Activated CD4-positive, alpha-beta memory T cell treated with anti-CD3 and anti-CD28 coated beads, Interleukin-2, amount 10 ng/mL, durations not matched to agents 7 days and 5 days (primary cell): ENCODE results near the gene ZBTB17. TPM values are rescaled to one million over a fixed set of nuclear protein-coding genes. Genes with fewer than 3 reads are reported as not detected.
"Not testable (repeated sequence)": the region's sequence is repeated elsewhere in the genome, so short reads cannot be mapped to it uniquely, and the experiment has no call there.

Experiments used
- CTCF ChIA-PET: fragments of 350-600 bp; sonication (Branson Sonifier 250); formaldehyde crosslinking; loops from one replicate; lab custom pipeline; 2021; ENCODE audit warnings: antibody characterized with exemption, inconsistent platforms; lab: Charles Lee
- POLR2A ChIA-PET: fragments of 350-600 bp; sonication (Branson Sonifier 250); formaldehyde crosslinking; loops from one replicate; lab custom pipeline; 2021; ENCODE audit warnings: antibody characterized with exemption; lab: Charles Lee
- DNase-seq: peaks from one replicate; pipeline ENCODE4 v3.0.0-alpha.2; 2020
- H3K27ac Mint-ChIP-seq: one replicate; pipeline ENCODE4 v1.8.0; 2021; ENCODE audit warnings: mild to moderate bottlenecking, mixed read lengths
- H3K27me3 Mint-ChIP-seq: one replicate; pipeline ENCODE4 v1.8.0; 2021; ENCODE audit warnings: mixed read lengths
- H3K36me3 Mint-ChIP-seq: one replicate; pipeline ENCODE4 v1.8.0; 2021; ENCODE audit warnings: low read depth, mixed read lengths
- H3K4me1 Mint-ChIP-seq: one replicate; pipeline ENCODE4 v1.8.0; 2021; ENCODE audit warnings: mixed read lengths
- H3K4me3 Mint-ChIP-seq: one replicate; pipeline ENCODE4 v1.8.0; 2021; ENCODE audit warnings: mild to moderate bottlenecking, mixed read lengths
- H3K9me3 Mint-ChIP-seq: one replicate; pipeline ENCODE4 v1.8.0; 2021; ENCODE audit warnings: mixed read lengths
- total RNA-seq, 2 experiments: library from RNA; stranded (reverse); gene quantifications; one replicate each; pipeline ENCODE4 v1.2.3, GENCODE V29; 2021

The ZBTB17 gene
- total RNA-seq, 2 experiments from 2014 or later = 43.8 to 48.0 TPM

DNA sequence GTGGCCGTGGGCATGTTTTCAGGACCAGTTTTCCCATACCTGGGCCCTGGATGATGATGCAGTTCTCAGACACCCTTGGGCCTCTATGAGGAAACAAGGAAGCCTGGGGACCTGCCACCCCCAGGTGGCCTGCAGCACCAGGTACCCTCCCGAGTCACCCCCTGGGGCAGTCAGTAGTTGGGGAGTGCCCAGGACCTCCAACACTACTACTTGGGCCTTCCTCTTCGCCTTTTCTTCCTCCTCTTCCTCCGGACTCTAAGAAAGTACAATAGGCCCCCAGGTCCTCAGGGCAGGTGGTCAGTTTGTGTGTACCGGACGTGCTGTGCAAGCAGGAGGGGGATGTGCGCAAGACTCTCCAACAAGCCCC, 16.3 kb upstream of the ZBTB17 start:
- no peaks in the 10 kb centered on the region for H3K36me3 Mint-ChIP-seq
- POLR2A ChIA-PET = no interaction called here
- no peaks in the 10 kb centered on the region for H3K27me3 Mint-ChIP-seq
- no peak overlapping the region for H3K27ac Mint-ChIP-seq
- no peak overlapping the region for H3K4me3 Mint-ChIP-seq
- no peaks in the 10 kb centered on the region for H3K9me3 Mint-ChIP-seq
- CTCF ChIA-PET = no interaction called here
- H3K4me1 Mint-ChIP-seq = no peaks in the 10 kb centered on the region
- no peak for DNase-seq

DNA sequence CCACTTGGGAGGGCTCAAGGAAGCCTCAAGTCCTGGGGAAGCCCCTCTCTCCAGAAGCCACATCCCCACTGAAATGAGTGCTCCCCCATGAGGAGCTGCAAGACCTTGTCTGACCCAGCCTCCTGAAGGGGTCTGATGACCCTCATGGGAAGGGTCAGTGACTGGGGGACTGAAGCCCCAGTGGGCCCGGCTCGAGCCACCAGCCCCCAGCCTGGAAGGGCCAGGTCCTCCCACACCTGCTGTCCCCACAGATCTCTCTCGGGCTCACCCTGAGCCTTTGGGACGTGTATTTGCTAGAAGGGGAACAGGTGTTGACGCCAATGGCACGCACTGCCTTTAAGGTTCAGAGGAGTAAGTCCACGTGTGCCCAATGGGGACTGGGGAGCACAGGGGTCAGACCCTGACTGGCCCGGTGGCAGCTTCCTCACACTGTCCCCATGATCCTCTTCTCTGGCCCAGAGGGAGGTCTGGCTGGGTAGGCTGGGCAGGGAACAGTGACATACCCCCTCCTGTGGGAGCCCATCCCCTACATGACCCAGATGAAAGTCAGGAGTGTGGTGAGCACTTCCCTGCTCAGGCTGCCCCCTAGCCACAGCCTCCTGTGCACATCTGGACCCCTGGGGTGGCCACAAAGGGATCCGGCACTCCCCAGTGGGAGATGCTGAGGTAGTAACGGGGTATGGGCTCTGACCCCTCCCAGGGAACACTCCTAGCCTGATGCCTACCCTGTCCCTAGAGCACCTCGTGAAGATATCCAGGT, 15.7 kb upstream of the ZBTB17 start:
- Mint-ChIP-seq H3K27me3 (no peaks in the 10 kb centered on the region), H3K27ac (no peak overlapping the region), H3K4me1 (no peaks in the 10 kb centered on the region), H3K36me3 (no peaks in the 10 kb centered on the region), H3K9me3 (no peaks in the 10 kb centered on the region), H3K4me3 (no peak overlapping the region)
- ChIA-PET POLR2A (no interaction called here), CTCF (no interaction called here)
- no peak for DNase-seq

DNA sequence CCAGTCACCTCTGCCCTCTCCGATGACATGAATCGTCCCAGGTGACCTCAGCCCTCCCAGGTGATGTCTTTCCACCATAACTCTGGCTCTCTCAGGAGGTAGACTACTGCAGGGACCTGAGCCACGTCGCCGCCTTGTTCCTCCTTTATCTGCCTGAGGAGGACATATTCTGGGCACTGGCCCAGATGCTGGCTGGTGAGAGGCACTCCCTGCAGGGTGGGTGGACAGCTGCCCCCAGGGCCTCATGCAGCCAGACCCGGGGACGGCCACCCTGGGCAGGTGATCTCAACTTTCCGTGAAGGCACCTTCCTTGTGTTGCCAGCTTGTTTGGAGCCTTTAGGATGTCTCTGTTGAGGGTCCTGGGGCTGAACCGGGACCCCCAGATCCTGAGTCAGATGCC, 13.9 kb upstream of the ZBTB17 start:
- ChIA-PET CTCF (no interaction called here), POLR2A (no interaction called here)
- no peak overlapping the region for H3K4me3 Mint-ChIP-seq
- H3K27ac Mint-ChIP-seq = no peak overlapping the region
- no peaks in the 10 kb centered on the region for H3K4me1 Mint-ChIP-seq
- H3K36me3 Mint-ChIP-seq = no peaks in the 10 kb centered on the region
- DNase-seq = no peak
- no peaks in the 10 kb centered on the region for H3K27me3 Mint-ChIP-seq
- H3K9me3 Mint-ChIP-seq = no peaks in the 10 kb centered on the region

DNA sequence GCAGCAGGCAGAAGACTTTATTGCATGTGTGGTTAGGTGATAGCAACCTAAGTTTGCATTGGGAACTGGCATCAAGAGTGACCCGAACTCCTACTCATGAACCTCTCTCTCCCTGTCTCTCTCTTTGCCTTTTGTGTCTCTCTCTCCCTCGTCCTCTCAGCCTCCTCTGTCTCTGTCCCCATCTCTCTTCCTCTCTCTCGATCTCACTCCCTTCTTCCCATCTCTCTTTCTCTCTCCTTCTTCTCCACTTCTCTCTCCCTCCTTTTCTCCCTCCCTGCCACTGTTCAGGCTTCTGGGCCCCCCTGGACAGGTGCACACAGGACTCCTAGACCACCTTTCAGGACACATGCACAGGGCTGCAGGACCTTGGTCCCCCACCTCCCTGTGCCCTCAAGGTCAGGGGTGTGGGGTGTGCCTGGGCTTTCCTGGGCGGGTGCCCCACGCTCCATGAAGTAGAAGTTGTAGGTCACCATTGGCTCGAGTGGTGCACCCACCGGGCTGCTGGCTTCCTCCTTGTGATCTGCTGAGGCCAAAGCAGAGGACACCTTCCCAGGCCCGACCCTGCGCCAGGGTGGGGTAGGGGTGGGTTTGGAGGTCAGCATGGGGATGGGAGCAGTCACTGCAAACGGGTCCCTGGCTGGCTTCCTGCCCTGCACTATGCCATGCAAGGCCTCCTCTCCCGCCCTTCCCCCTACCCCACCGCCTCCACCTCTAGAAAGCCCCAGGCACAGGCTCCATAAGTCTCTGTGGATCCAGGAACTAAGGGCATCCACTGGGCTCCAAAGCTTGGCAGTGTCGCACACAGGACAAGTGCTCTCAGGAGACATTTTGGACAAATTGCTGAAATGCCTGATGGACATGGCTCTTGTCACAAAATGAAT, 13.2 kb upstream of the ZBTB17 start:
- DNase-seq = no peak
- H3K4me1 Mint-ChIP-seq = no peaks in the 10 kb centered on the region
- POLR2A ChIA-PET = no interaction called here
- no peaks in the 10 kb centered on the region for H3K36me3 Mint-ChIP-seq
- CTCF ChIA-PET = no interaction called here
- no peaks in the 10 kb centered on the region for H3K27me3 Mint-ChIP-seq
- H3K4me3 Mint-ChIP-seq = no peak overlapping the region
- H3K9me3 Mint-ChIP-seq = no peaks in the 10 kb centered on the region
- H3K27ac Mint-ChIP-seq = no peak overlapping the region

DNA sequence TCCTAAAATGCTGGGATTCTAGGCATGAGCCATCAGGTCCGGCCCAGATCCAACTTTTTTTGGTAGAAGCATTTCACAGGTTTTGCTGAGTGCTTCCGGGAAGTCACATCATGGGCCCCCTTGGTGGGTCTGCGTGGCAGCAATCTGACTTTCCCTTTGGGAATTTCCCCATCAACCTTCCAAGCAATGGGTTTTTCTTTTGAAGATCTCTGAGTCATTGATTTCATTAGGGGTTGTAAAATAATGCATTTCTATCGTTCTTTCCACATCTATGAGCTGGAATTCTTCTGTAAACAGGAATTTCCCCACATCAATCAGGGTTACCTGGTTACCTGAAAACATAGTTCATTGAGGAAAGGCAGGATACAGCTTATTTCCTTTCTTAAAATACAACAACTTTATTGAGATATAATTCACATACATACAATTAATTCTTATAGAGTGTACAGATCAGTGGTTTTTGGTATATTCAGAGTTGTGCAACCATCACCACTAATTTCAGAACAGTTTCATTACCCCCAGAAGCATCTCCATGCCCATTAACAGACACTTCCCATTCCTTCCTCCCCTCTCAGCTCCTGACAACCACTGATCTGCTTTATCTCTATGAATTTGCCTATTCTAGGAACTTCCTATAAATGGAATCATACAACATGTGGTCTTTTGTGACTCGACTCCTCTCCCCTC, 9.9 kb upstream of the ZBTB17 start:
- no peaks in the 10 kb centered on the region for H3K4me1 Mint-ChIP-seq
- ChIA-PET POLR2A (interaction anchor here (1.2 to 1.8 kb wide), 2 partner anchors 10 to 13 kb away, joined by 4 to 5 read pairs; partner anchors contain the start of gene ZBTB17), CTCF (no interaction called here)
- H3K27ac Mint-ChIP-seq = no peak overlapping the region
- H3K36me3 Mint-ChIP-seq = no peaks in the 10 kb centered on the region
- H3K27me3 Mint-ChIP-seq = peaks cover 5% of the 10 kb centered on the region
- no peaks in the 10 kb centered on the region for H3K9me3 Mint-ChIP-seq
- no peak for DNase-seq
- no peak overlapping the region for H3K4me3 Mint-ChIP-seq

DNA sequence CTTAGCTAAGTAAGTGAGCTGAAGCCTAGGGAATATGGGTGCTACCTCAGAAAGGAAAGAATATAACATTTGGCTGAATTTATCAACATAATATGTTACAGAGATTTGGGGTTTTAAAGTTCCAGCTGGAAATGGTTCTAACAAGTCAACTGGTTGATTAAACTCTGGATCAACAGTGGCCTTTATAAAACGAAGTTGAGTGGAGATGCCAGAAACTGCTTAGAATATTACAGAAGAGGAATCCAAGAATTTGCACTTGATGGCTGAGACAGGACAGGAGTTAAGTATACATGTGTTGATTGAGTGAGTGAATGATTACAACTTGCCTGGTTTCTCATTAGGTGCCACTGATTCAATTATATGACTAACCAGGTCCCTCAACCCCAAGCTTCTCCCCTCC, 7.4 kb upstream of the ZBTB17 start:
- POLR2A ChIA-PET = no interaction called here
- Mint-ChIP-seq H3K4me3 (no peak overlapping the region), H3K4me1 (no peaks in the 10 kb centered on the region), H3K27ac (no peak overlapping the region), H3K27me3 (peaks cover 5% of the 10 kb centered on the region), H3K36me3 (no peaks in the 10 kb centered on the region), H3K9me3 (no peaks in the 10 kb centered on the region)
- DNase-seq = no peak
- CTCF ChIA-PET = no interaction called here

DNA sequence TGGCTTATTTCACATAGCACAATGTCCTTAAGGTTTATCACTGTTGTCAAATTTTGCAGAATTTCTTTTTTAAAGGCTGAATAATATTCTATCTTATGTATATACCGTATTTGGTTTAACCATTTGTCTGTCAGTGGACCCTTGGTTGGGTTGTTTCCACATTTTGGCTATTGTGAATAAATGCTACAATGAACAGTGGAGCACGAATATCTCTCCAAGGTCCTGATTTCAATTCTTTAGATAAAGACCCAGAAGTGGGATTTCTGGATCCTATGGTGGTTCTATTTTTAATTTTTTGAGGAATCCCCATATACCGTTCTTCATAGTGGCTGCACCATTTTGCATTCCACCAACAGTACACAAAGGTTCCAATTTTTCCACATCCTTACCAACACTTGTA, 5.8 kb upstream of the ZBTB17 start:
- no peak overlapping the region for H3K27ac Mint-ChIP-seq
- no peaks in the 10 kb centered on the region for H3K36me3 Mint-ChIP-seq
- ChIA-PET CTCF (no interaction called here), POLR2A (no interaction called here)
- peaks cover 2% of the 10 kb centered on the region for H3K4me1 Mint-ChIP-seq
- peaks cover 5% of the 10 kb centered on the region for H3K27me3 Mint-ChIP-seq
- no peaks in the 10 kb centered on the region for H3K9me3 Mint-ChIP-seq
- no peak for DNase-seq
- H3K4me3 Mint-ChIP-seq = no peak overlapping the region

DNA sequence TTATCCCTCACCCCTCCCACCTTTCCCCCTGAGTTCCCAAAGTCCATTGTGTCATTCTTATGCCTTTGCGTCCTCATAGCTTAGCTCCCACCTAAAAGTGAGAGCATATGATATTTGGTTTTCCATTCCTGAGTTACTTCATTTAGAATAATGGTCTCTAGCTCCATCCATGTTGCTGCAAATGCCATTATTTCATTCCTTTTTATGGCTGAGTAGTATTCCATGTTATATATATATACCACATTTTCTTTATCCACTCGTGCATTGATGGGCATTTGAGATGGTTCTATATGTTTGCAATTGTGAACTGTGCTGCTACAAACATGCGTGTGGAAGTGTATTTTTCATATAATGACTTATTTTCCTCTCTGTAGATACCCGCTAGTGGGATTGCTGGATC, 2.0 kb upstream of the ZBTB17 start:
- Mint-ChIP-seq H3K4me1 (peaks cover 30% of the 10 kb centered on the region), H3K36me3 (peaks cover 10% of the 10 kb centered on the region)
- H3K27ac Mint-ChIP-seq, CTCF ChIA-PET, H3K9me3 Mint-ChIP-seq, H3K4me3 Mint-ChIP-seq, DNase-seq, H3K27me3 Mint-ChIP-seq, POLR2A ChIA-PET: not testable (repeated sequence)

DNA sequence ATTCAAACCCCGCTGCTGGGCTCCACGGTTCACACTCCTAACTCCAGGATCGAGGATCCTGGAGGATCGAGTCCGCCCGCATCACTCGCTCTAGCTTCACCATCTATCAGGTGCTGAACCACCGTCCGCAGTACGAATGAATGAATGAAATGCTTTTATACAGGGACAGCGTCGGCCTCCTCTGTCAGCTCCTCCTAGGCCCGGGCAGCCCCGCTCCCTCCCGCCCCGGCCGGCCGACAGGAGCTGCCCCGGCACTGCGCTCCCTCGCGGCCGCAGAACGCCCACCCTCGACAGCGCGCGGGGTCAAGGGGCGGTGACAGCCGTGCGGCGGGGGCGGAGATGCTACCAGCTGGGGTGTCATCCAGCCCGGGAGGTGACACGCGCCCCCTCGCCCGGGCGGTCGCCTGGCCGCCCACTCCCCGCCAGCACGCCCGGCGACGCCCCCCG, 520 bp downstream of the ZBTB17 start:
- Mint-ChIP-seq H3K4me1 (peaks cover 36% of the 10 kb centered on the region), H3K27me3 (no peaks in the 10 kb centered on the region), H3K27ac (peak overlapping the region; percentile 63), H3K4me3 (peak overlapping the region; percentile 88), H3K9me3 (no peaks in the 10 kb centered on the region), H3K36me3 (peaks cover 27% of the 10 kb centered on the region)
- CTCF ChIA-PET = interaction anchor here (0.7 to 2.1 kb wide), 6 partner anchors 9 to 160 kb away, joined by 3 to 7 read pairs (median 4); no protein-coding TSS in a partner anchor
- POLR2A ChIA-PET = interaction anchor here (0.8 to 3.0 kb wide), 13 partner anchors 10 to 396 kb away, joined by 3 to 41 read pairs (median 4); partner anchors contain the start of genes DDI2 and SPEN
- peak; percentile 69 for DNase-seq

DNA sequence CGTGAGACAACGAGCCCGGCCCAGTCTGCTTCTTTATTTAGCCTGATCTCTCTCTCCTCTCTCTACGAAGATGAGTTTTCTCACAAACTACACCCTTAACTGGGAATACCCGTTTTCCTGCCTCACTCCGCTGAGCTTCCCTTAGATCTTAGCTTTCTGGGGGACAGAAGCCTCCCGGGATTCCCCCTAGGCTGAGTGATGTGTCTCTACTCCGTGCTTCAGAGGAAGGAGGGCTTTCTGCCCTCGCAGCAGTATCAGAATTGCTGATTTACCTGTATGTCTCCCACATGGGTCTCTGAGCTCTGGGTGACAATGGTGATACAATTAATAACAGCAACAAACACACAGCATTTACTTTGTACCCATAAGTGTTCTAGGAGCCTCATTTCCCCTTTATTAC, 1.0 kb downstream of the ZBTB17 start:
- POLR2A ChIA-PET = interaction anchor here (0.8 to 3.0 kb wide), 9 partner anchors 9 to 395 kb away, joined by 3 to 41 read pairs (median 5); partner anchors contain the start of gene SPEN
- H3K9me3 Mint-ChIP-seq = no peaks in the 10 kb centered on the region
- H3K4me1 Mint-ChIP-seq = peaks cover 39% of the 10 kb centered on the region
- DNase-seq = no peak
- H3K4me3 Mint-ChIP-seq = peak overlapping the region; percentile 88
- no peaks in the 10 kb centered on the region for H3K27me3 Mint-ChIP-seq
- H3K27ac Mint-ChIP-seq = peak overlapping the region; percentile 63
- CTCF ChIA-PET = interaction anchor here (1.9 kb wide), 1 partner anchor 159 kb away, joined by 6 read pairs; no protein-coding TSS in a partner anchor
- H3K36me3 Mint-ChIP-seq = peaks cover 32% of the 10 kb centered on the region

DNA sequence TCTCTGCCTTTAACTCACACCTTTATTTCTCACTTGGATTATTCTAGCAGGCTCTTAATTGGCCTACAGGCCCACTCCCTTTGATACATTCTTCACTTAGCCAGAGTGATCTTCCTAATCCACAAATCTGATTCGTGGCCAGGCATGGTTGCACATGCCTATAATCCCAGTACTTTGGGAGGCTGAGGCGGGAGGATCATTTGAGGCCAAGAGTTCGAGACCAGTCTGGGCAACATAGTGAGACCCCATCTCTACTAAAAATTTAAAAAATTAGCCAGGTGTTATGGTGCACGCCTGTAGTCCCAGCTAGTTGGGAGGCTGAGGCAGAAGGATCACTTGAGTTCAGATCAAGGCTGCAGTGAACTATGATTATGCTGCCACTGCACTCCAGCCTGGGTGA, 2.1 kb downstream of the ZBTB17 start:
- POLR2A ChIA-PET = no interaction called here
- CTCF ChIA-PET = no interaction called here
- Mint-ChIP-seq H3K27ac (no peak overlapping the region), H3K9me3 (no peaks in the 10 kb centered on the region), H3K4me3 (no peak overlapping the region), H3K36me3 (peaks cover 41% of the 10 kb centered on the region), H3K4me1 (peaks cover 40% of the 10 kb centered on the region), H3K27me3 (no peaks in the 10 kb centered on the region)
- no peak for DNase-seq

DNA sequence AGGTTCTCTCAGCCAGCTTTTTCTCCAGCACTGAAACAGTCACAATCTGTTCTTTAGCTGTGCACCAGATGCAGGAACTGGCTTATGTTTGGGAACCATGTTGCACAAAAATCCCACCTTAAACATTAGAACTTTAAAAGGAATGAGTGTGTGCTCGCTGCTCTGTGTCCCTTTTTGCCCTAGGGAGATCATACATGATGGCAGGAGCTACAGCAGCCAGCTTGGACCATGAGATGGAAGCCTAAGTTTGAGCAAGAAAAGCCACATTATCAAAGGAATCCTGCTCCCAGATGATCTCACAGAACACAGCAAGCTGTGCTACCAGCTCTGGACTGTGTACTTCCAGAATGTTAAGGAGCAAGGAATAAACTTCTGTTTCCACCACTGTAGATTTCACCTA, 3.5 kb downstream of the ZBTB17 start:
- DNase-seq = no peak
- ChIA-PET POLR2A (interaction anchor here (1.7 kb wide), 1 partner anchor 14 kb away, joined by 4 read pairs; no protein-coding TSS in a partner anchor), CTCF (no interaction called here)
- Mint-ChIP-seq H3K4me3 (no peak overlapping the region), H3K9me3 (no peaks in the 10 kb centered on the region), H3K27ac (no peak overlapping the region), H3K27me3 (no peaks in the 10 kb centered on the region), H3K36me3 (peaks cover 54% of the 10 kb centered on the region), H3K4me1 (peaks cover 51% of the 10 kb centered on the region)

DNA sequence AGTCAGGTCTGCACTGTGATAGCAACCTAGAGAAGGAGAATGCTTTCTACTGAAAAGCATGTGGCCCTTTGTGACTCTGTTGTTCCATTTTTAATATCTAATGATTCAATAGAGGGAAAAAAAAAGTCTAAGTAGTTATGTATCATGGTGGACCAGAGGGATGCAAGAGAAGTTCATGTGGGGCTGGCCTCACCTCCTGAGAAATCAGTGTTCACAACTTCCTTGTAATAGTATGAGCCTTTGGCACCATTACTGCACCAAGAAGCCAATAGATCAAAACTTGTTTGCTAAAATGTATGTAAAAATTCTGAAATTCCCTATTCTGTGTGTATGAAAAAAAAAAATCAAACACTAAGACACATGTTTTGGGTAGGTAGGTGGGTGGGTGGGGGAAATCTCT, 5.0 kb downstream of the ZBTB17 start:
- Mint-ChIP-seq H3K36me3 (peaks cover 59% of the 10 kb centered on the region), H3K27ac (no peak overlapping the region), H3K27me3 (no peaks in the 10 kb centered on the region), H3K4me3 (no peak overlapping the region), H3K4me1 (peaks cover 55% of the 10 kb centered on the region), H3K9me3 (no peaks in the 10 kb centered on the region)
- ChIA-PET POLR2A (no interaction called here), CTCF (no interaction called here)
- DNase-seq = no peak
